NCI-H1092 (cell line): ENCODE results near the gene STING1.
"Not testable (repeated sequence)": the region's sequence is repeated elsewhere in the genome, so short reads cannot be mapped to it uniquely, and the experiment has no call there.

Experiments
- DNase-seq: peaks from one replicate; lab custom pipeline; 2025; lab: John Stamatoyannopoulos, UW

STING1 gene

DNA sequence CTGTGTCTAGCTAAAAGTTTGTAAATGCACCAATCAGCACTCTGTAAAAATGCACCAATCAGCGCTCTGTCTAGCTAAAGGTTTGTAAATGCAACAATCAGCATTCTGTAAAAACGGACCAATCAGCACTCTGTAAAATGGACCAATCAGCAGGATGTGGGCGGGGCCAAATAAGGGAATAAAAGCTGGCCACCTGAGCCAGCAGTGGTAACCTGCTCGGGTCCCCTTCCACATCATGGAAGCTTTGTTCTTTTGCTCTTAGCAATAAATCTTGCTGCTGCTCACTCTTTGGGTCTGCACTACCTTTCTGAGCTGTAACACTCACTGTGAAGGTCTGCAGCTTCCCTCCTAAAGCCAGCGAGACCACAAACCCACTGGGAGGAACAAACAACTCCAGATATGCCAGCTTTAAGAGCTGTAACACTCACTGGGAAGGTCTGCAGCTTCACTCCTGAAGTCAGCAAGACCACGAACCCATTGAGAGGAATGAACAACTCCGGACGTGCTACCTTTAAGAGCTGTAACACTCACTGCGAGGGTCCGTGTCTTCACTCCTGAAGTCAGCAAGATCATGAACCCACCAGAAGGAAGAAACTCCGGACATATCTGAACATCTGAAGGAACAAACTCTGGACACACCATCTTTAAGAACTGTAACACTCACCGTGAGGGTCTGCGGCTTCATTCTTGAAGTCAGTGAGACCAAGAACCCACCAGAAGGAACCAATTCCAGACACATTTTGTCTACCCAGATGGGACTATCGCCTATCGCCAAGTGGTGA, 20.7 kb upstream of the STING1 start:
- DNase-seq, result not testable (repeated sequence)

DNA sequence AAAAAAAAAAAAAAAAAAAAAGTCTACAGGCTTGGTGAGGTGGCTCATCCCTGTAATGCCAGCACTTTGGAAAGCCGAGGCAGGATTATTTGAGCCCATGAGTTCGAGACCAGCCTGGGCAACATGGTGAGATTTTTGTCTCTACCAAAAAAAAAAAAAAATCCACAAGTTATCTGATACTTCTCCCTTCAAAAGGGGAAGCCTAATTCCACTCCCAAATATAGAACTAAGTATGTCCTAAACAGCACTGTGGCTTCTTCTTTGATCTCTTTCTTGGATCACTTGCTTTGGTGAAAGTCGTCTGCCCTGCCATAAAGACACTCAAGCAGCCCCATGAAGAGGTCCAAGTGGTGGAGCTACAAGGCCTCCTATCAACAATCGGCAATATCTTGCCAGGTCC, 18.8 kb upstream of the STING1 start:
- no peak for DNase-seq

DNA sequence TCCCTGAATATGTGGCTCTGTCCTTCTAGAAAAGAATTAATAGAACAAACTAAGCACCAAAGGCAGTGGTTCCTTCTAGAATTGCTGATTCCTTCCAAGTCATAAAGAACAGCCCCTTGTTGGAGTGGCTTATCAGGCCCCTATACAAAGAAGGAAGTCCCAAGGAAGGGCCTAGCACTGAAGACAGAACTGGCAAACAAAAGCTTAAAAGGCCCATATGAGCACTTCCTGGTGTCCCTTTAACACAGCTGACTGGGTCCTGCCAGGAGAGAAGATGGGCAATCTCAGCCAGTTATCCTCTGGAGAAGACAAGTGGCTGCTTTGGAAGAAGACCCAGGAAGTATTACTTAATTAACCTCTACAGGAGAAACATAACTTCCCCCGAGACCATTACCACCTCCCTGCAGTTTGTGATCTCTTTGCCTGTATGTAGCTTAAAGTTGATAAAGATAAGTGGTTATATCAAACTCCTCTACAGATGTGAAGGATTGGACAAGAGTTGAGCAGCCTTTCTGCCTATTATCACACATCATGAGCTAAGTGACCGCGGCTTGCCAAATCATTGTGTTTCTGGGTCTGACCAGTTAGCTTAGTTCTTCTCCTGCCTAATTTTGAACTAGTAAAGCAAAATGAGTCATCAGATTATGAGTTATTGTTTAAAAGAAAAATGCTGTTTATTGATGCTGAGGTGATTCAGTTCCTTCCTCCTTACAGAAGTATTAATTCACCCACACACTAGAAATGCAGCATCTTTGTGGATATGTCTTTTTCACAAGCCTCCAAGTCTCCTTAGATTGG, 13.3 kb upstream of the STING1 start:
- DNase-seq, result no peak

DNA sequence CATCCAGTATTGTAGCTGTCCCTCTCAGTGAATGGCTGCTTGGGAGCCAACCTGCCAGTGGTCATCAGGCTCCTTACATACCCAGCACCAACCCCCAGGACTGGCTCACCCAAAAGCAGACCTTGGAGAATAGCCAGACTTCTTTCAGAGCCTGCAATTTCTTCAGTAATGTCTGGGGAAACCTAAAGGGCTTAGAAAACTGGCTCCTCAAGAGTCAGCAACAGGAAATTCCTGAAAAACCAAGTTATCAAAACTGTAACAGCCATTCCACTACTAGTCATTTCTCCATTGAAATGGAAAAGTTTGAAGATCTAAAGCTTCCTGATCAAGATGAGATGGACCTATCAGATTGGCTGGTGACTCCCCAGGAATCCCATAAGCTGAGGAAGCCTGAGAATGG, 12.3 kb upstream of the STING1 start:
- no peak for DNase-seq

DNA sequence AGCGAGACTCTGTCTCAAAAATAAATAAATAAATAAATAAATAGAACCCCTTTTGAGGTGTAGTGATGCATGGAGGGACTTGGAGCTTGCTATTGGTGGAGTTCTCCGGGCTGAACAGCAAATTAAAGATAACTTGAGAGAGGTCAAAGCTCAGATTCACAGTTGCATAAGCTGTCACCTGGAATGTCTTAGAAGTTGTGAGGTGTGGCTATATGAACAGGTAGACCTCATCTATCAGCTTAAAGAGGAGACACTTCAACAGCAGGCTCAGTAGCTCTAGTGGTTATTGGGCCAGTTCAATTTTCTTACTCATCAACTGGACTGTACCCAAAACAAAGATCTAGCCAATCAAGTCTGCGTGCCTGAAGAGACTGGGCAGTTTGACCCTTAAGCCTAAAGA, 11.7 kb upstream of the STING1 start:
- no peak for DNase-seq

DNA sequence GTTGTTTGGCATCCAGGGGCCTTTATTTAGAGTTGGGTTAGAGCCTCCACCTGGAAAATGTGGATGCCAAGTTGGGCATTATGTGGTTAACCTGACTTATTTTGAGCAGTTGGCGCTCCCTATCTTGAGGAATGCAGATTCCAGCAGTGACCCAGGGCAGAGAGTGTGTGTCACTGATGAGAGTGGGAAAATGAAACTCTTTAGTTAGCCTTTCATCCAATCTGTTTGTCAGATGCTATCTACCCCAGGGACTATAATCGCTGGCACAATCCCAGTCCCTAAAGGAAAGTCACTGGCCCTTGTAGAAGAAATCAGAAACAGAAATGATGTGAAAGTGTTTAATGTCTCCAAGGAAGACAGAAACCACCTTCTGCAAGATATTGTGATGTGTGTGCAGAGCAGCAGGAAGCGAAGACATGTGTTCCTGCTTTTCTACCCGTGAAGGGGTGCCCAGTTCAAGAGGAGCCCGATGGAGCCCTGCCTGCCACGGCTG, 10.2 kb upstream of the STING1 start:
- DNase-seq, result no peak

DNA sequence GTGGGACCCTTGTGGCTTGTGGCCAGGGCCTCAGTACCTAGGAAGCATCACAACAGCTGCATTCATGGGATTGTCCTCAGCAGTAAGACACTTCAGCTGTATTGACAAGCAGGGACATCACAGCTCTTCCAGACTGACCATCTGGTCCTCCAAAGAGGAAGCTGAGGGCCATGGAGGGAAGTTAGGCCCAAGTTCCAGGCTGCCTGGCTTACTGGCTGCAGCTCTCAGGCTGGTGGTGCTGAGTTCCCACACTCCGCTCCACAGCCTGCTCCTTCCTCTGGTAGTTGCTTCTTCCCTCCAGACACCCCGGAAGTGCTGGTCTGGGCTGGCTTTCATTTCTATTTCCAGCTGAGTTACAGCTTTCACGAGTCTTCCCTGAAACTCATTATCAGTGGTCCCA, 5.7 kb upstream of the STING1 start:
- no peak for DNase-seq

DNA sequence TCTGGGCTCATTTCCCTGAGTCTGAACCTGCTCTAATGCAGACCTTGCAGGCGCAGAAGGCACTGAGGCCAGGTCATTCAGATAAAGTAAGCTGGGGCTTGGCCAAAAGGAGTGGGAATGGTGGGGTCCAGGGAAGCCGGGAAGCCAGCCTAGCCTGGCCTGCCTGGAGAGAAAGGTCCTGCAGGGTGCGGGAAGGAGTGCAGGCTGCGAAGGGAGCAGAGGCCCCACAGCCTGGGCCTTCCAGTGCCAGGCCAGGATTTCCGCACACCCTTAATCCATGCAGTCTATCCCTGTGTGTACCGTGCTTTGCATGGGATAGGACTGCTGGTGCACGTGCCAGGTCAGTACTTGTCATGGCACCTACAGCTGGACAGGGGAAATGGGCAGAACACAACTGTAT, 3.6 kb upstream of the STING1 start:
- DNase-seq, result no peak

DNA sequence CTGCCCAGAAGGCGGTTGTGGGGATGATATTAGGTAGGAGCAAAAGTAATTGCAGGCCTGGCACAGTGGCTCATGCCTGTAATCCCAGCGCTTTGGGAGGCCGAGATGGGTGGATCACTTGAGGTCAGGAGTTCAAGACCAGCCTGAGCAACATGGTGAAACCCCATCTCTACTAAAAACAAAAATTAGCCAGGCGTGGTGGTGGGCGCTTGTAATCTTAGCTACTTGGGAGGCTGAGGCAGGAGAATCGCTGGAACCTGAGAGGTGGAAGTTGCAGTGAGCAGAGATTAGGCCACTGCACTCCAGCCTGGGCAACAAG, 291 bp upstream of the STING1 start:
- DNase-seq, result not testable (repeated sequence)

DNA sequence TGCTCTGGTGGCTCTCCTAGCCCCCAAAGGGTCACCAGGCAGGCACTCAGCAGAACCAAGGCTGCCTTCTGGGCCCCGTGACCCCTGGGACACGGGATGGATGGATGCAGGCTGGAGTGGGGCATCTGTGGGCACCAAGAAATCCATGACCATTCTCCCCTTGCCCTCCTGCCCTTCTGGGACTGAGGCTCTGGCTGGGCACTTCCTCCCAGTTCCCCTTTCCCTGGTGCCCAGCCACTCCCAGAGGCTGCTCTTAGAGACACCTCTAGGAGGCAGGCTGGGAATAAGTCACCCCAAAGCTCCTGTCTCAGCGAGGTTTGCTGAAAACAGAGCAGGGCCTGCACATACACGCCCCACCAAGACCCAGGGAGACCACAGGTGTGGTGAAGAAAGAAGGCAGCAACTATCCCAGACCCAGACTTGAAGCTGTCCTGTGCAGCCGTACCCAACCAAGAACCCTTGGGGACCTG, 943 bp downstream of the STING1 start:
- DNase-seq, result no peak

DNA sequence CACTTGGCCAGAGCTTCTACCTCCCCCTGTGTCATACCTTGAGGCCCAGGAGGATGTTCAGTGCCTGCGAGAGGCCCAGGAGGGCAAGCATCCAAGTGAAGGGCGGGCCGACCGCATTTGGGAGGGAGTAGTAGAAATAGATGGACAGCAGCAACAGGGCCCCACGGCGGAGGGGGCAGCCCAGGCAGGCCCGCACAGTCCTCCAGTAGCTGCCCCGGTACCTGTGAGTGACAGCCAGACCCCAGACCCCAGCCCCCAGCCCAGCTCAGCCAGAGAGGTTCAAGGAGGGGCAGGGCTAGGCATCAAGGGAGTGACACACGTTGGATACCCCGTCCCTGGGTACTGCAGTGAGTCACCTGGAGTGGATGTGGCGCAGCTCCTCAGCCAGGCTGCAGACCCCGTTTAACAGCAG, 1.4 kb downstream of the STING1 start:
- DNase-seq, result no peak

DNA sequence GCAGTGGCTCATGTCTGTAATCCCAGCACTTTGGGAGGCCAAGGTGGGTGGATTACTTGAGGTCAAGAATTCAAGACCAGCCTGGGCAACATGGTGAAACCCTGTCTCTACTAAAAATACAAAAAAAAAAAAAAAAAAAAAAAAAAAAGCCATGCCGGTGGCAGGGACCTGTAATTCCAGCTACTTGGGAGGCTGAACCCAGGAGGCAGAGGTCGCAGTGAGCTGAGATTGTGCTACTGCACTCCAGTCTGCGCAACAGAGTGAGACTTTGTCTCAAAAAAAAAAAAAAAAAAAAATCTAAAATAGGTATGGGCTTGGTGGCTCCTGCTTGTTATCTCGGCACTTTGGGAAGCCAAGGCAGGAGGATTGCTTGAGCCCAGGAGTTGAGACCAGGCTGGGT, 2.8 kb downstream of the STING1 start:
- not testable (repeated sequence) for DNase-seq

DNA sequence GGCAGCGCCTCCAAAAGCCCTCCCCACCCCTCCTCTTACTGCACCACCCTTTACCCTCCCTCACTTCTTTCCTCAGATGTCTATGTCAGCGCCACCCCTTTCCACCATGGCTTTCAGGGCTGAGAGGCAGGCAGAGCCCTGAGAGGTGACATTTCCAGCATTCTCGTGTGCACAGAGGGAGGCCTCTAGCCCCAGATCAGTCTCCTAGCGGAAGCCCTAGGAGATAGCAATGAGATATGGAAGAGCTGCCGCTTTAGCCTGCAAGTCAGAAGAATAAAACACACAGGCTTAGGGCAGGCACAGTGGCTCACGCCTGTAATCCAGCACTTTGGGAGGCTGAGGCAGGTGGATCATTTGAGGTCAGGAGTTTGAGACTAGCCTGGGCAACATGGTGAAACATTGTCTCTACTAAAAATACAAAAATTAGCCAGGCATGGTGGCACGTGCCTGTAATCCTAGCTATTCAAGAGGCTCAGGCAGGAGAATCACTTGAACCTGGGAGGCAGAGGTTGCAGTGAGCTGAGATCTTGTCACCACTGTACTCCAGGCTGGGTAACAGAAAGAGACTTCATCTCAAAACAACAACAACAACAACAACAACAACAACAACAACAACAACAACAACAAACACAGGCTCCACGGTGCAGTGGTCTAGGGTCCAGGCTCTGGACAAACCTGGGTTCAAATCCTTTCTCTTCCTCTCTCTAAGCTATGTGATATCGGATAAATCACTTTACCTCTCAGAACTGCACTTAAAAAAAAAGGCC, 3.7 kb downstream of the STING1 start:
- not testable (repeated sequence) for DNase-seq

DNA sequence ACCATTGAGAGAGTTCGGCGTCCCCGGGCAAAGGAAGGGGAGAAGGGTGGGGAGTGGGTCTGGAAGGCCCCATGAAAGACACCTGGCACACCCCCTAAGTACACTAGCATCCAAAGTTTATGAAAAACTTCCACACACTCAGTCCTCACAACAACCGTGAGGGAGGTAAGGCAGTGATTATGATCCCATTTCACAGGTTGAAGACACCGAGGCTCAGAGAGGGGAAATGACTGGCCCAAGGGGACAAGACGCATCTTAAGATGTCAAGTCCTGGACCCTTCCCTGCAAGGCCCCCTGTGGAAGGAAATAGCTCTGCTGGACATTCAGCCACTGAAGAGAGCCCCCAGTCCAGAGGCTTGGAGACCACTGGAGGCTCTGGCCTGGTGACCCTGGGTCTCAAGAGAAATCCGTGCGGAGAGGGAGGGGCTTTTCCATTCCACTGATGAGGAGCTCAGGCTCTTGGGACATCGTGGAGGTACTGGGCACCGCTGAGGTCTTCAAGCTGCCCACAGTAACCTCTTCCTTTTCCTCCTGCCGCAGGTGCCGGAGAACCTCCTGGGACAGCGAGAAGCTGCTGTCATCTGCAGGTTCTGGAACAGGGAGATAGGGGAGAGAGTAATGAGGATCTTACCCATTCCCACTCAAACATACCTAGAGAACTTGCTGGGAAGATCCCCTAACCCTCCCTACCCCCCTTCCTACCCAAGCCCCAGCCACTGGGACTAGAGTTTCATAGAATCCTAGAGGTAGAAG, 6.5 kb downstream of the STING1 start:
- DNase-seq, result no peak

DNA sequence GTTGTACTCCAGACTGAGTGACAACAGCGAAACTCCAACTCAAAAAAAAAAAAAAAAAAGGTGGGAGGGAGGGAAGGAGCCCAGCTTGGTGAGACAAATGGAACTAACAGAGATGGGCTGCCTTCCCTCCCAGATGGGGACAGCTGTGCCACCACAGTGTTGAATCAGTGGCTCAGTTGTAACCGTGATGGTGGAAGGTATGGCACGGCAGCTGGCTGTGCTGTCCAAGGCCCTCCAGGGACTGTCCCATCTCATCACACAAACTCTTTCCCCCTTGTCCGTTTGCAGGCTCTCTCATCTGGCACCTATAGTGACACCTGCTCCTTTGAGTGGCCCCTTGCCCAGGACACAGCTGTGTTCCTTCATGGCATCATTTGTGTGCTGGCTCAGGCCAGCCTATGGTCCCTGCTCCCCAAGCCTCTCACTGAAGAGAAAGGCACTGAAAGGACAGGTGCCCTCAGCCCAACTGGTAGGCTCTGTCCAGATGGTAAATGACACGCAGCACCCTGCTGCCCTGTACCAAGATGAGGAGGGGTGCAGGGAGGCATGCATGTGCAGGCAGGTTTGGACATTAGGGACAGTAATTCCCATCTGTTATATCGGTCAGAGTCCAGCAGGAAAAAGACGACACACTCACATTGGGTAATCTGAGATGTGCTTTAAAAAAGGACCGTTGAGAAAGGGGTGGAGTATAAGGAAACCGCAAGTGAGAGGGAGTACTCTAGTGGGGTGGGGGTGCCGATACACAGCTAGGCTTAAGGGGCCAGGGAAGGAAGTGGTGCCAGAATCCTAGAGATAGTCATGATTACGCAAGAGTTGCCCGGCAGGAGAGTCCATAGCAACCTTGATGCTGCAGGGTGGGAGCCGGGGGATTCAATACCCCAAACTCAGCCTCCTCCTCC, 7.4 kb downstream of the STING1 start:
- no peak for DNase-seq

DNA sequence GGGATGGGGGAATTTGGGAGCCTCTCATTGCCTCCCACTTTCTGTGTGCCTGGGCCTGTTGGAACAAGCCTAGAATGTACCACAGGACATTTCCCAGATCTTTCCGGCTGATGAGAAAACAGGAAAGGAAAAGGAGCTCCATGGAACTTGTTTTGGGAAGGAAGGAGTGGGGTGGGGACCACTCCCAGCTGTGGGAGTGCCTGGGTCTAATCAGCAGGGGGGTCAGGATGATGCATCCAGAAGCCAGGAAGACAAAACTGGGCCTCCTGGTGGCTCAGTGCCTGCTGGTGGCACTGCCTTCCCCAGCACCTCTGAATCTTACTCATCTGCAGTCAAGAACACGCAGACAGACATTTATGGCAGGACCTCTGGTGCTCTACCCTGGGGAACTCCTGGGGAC, 9.0 kb downstream of the STING1 start:
- no peak for DNase-seq

DNA sequence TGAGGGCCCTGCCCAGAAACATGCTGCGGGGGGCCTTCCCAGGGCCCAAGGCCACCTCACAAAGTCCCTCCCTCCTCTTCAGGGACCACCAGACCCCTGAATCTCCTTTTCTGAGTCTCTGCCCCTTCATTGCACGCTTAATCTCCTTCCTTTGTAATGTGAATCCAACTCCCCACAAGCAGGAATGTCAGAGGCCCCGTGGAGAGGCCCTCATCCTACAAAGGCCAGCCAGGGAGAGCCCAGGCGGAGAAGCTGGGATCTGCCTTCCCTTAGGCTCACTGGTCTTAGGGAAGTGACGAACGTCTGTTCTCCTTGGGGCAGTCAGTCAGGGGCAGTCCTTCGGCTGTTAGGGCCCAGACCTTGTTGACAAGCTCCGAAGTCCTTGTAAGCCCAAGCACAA, 9.5 kb downstream of the STING1 start:
- no peak for DNase-seq

DNA sequence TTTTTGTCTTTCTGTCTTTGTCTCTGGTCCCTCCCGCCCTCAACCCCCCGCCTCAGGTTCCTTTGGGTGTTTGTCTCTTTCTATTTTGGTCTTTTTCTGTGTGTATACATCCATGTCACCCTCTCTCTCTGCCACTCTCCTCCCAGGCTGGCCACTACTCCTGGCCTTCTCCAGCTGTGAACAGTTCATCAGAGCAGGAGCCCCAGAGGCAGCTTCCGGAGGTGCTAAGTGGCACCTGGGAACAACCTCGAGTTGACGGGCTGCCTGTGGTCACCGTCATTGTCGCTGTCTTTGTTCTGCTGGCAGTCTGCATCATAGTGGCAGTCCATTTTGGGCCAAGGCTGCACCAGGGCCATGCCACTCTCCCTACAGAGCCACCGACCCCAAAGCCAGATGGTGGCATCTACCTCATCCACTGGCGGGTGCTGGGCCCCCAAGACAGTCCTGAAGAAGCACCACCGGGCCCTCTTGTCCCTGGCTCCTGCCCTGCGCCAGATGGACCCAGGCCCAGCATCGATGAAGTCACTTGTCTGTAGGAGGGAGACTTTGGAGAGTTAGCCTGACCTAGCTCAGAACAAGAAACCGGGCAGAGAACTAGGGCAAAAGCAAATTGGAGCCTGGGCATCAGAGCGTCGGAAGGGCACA, 10.1 kb downstream of the STING1 start:
- DNase-seq, result no peak

DNA sequence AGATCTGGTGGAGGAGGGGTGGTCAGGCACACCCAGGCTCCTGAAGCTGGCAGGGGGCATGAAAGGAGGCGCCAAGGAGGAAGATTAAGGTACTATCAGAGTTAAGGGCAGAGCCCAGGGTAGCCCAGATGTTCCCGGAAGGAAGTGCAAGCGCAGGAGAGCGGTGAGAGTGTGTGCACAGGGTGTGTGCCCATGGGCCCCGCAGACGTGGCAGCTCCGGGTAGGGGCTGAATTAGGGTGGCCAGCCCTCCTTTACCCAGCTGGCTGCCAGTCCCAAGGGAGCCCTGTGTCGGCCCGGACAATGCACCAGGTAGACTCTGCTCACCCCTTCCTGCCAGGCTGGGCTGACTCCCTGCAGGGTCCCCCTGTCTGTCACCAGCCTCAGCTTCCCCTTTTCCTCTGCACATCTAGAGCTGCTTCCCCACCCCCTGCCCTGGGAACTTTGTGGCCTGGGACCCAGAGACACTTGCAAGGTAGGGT, 11.7 kb downstream of the STING1 start, which contains the start of gene SMIM33:
Gene SMIM33, plus strand, starts transcription at position 184 of the 480 bp plus-strand sequence. Its CDS starts 118 bp downstream, at position 302.
- no peak for DNase-seq

DNA sequence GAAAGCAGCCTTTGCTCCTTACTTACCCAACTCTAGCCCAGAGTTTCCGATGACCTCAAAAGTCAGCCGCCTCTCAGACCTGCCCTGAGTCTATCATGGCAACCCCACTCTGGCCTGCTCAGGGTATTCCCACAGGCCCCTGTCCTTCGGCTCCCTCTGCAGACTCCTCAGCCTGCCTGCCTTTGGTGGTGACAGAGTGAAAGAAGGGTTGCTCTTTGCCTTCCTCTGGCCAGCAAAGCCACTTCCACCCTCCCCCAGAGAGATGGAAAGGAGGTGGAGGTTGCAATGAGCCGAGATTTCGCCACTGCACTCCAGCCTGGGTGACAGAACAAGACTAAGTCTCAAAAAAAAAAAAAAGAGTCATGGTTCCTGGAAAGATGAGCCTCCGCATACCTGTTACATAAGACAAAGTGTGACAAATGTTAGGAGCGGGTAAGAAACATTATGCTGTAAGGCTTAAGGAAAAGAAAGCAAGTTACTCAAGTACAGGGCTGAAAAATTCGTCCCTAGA, 14.1 kb downstream of the STING1 start:
- no peak for DNase-seq
